Measurements from ENCODE around the gene CHST8.

CHST8 gene

GRCh38 chr19:33618884-33619283 is 2.9 kb upstream of the CHST8 start:
- no peak for DNase-seq (ENCODE audit: low spot score)

GRCh38 chr19:33620611-33621010 is 1.1 kb upstream of the CHST8 start:
- DNase-seq (ENCODE audit: low spot score): no peak

GRCh38 chr19:33621065-33621785 is 528 bp upstream of the CHST8 start:
- DNase-seq (ENCODE audit: low spot score): no peak

- DNase-seq (ENCODE audit: low spot score): peak; percentile 47
Observed at GRCh38 chr19:33622505-33622808, 704 bp downstream of the CHST8 start.

- DNase-seq (ENCODE audit: low spot score): no peak
Observed at GRCh38 chr19:33622809-33623511, 1.2 kb downstream of the CHST8 start.

- no peak for DNase-seq (ENCODE audit: low spot score)
Observed at GRCh38 chr19:33624586-33624985, 2.8 kb downstream of the CHST8 start.

- no peak for DNase-seq (ENCODE audit: low spot score)
Observed at GRCh38 chr19:33627526-33627925, 5.8 kb downstream of the CHST8 start.

GRCh38 chr19:33627962-33628839 is 6.4 kb downstream of the CHST8 start:
- no peak for DNase-seq (ENCODE audit: low spot score)

GRCh38 chr19:33628921-33629825 is 7.4 kb downstream of the CHST8 start:
- no peak for DNase-seq (ENCODE audit: low spot score)

GRCh38 chr19:33629826-33630375 is 8.1 kb downstream of the CHST8 start:
- DNase-seq (ENCODE audit: low spot score): no peak

GRCh38 chr19:33630880-33631608 is 9.3 kb downstream of the CHST8 start:
- DNase-seq (ENCODE audit: low spot score): no peak

- no peak for DNase-seq (ENCODE audit: low spot score)
Observed at GRCh38 chr19:33631609-33631973, 9.8 kb downstream of the CHST8 start.

- DNase-seq (ENCODE audit: low spot score): no peak
Observed at GRCh38 chr19:33634361-33635091, 12.8 kb downstream of the CHST8 start.

GRCh38 chr19:33638167-33639034 is 16.6 kb downstream of the CHST8 start:
- no peak for DNase-seq (ENCODE audit: low spot score)

- DNase-seq (ENCODE audit: low spot score): no peak
Observed at GRCh38 chr19:33639035-33639681, 17.4 kb downstream of the CHST8 start.

- no peak for DNase-seq (ENCODE audit: low spot score)
Observed at GRCh38 chr19:33640773-33641172, 19.0 kb downstream of the CHST8 start.

GRCh38 chr19:33641261-33641660 is 19.5 kb downstream of the CHST8 start:
- no peak for DNase-seq (ENCODE audit: low spot score)

- no peak for DNase-seq (ENCODE audit: low spot score)
Observed at GRCh38 chr19:33641956-33642498, 20.3 kb downstream of the CHST8 start.

All from GM03348 (cell line).